ENCODE results near the gene DIPK1A. TPM values are rescaled to one million over a fixed set of nuclear protein-coding genes. Genes with fewer than 3 reads are reported as not detected.
"Not testable (repeated sequence)": the region's sequence is repeated elsewhere in the genome, so short reads cannot be mapped to it uniquely, and the experiment has no call there.

DIPK1A gene
- total RNA-seq, 1 donor from 2014 or later: 4.6 TPM

DNA sequence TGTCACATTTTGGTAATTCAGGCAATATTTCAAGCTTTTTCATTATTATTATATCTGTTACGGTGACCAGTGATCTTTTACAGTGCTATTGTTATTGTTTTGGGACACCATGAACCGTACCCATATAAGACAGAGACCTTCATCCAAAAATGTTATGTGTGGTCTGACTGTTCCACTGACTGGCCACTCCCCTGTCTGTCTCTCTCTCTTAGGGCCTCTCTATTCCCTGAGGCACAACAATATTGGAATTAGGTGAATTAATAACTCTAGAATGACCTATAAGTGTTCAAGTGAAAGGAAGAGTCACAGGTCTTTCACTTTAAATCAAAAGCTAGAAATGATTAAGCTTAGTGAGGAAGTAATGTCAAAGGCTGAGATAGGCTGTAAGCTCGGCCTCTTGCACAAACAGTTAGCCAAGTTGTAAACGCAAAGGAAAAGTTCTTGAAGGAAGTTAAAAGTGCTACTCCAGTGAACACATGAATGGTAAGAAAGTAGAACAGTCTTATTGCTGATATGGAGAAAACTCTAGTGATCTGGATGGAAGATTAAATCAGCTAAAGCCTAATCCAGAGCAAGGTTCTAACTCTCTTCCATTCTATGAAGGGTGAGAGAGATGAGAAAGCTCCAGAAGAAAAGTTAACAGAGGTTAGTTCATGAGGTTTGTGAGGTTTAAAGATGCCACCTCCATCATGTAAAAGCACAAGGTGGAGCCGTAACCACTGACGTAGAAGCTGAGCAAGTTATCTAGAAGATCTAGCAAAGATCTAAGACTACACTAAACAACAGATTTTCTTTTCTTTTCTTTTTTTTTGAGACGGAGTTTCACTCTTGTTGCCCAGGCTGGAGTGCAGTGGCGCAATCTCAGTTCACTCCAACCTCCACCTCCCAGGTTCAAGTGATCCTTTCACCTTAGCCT, 19.7 kb upstream of the DIPK1A start:
- peaks cover 10% of the 10 kb centered on the region for H3K4me1 ChIP-seq
- intact Hi-C loops (cut with DNase I): no loop called here
- H3K36me3 ChIP-seq: no peaks in the 10 kb centered on the region
- no peak overlapping the region for H3K4me3 ChIP-seq
- H3K27me3 ChIP-seq: no peaks in the 10 kb centered on the region
- ATAC-seq: peak; percentile 66
- peak overlapping the region; percentile 63 for H3K27ac ChIP-seq
- H3K9me3 ChIP-seq: no peaks in the 10 kb centered on the region
- TF ChIP-seq, protein P1, sequence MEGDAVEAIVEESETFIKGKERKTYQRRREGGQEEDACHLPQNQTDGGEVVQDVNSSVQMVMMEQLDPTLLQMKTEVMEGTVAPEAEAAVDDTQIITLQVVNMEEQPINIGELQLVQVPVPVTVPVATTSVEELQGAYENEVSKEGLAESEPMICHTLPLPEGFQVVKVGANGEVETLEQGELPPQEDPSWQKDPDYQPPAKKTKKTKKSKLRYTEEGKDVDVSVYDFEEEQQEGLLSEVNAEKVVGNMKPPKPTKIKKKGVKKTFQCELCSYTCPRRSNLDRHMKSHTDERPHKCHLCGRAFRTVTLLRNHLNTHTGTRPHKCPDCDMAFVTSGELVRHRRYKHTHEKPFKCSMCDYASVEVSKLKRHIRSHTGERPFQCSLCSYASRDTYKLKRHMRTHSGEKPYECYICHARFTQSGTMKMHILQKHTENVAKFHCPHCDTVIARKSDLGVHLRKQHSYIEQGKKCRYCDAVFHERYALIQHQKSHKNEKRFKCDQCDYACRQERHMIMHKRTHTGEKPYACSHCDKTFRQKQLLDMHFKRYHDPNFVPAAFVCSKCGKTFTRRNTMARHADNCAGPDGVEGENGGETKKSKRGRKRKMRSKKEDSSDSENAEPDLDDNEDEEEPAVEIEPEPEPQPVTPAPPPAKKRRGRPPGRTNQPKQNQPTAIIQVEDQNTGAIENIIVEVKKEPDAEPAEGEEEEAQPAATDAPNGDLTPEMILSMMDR (IDR thresholded peaks at IDR 0.05): no peak
- DNase-seq: no peak

DNA sequence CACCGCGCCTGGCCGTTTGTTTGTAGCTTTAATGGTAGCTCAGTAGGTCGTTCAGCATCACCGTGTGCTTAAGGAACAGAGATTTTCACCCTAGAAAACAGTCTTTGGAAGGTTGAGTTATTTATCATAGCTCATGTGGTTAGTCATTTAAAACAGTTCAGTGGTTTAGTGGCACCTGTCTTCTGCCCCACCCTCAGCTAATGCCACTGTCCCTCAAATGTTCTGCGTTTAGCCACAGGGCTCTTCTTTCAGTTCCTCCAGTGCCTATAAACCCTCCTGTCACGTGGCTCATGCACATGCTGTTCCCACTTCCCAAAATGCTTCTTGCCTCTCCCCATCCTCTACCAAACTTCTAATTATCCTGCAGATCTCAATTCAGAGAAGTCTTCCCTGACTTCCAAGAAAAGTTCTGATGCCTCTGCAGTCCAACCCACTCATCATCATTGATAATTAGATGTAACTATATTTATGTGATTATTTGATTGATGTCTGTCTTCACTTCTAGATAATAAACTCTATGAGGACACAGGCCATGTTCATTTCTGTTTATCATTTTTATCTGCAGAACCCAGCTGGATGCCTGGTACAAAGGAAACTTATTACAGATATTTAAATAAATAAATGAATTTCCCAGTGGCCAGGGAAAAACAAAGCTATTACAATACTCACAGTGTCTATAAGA, 14.4 kb upstream of the DIPK1A start:
- ATAC-seq (peak; percentile 80), DNase-seq (no peak)
- Histone ChIP-seq H3K27ac (no peak overlapping the region), H3K4me3 (no peak overlapping the region), H3K9me3 (no peaks in the 10 kb centered on the region), H3K27me3 (no peaks in the 10 kb centered on the region), H3K4me1 (peaks cover 11% of the 10 kb centered on the region), H3K36me3 (no peaks in the 10 kb centered on the region)
- intact Hi-C loops (cut with DNase I): no loop called here
- TF ChIP-seq, protein P1 (IDR thresholded peaks at IDR 0.05): no peak

DNA sequence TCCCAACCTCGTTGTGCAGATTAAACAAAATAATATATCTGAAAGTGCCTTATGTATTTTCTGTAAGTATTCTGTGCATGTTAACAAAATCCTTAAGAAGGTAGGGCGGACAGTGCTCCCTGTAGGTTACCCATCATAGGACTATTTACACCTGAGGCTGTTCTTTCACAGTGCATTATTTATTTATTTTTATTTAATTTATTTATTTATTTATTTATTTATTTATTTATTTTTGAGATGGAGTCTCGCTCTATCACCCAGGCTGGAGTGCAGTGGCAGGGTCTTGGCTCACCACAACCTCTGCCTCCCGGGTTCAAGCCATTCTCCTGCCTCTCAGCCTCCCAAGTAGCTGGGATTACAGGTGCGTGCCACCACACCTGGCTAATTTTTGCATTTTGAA, 12.8 kb upstream of the DIPK1A start:
- H3K27ac ChIP-seq; H3K4me3 ChIP-seq; H3K36me3 ChIP-seq; DNase-seq; H3K4me1 ChIP-seq; intact Hi-C loops (cut with DNase I); H3K27me3 ChIP-seq; ATAC-seq; H3K9me3 ChIP-seq: not testable (repeated sequence)

DNA sequence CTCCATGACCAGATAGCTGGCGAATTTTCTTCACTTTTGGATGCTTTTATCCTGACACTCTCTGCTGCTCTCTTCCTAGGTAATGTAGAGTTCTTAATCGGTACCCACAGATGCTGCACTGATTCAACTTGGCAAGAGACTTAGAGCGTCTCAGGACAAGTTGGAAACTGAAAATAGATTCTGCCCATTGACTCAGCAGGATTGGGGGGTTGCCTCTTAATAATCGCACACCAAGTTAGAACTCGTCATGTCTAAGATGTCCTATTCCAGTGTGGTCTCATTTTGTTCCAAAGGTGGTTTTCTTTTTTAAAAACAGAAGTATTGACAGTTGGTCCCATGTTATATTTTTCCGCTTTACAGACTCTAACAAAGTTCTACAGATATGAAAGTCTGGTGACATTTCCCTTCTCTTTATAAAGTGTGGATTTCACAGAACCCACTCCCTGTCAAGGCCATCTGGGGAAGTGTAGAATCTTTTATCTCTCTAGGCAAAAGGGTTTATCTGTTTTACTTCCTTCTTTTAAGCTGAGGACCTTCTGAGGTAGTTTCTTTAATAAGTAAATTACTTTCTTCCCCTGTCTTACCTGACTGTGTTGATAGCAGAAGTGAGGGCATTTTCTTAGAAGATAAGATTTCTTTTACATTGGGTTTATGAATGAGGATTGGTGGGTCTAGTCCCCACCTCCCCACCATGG, 12.1 kb upstream of the DIPK1A start:
- Histone ChIP-seq H3K4me3 (no peak overlapping the region), H3K27ac (no peak overlapping the region), H3K36me3 (no peaks in the 10 kb centered on the region), H3K9me3 (no peaks in the 10 kb centered on the region), H3K27me3 (no peaks in the 10 kb centered on the region), H3K4me1 (peaks cover 8% of the 10 kb centered on the region)
- DNase-seq (no peak), ATAC-seq (no peak)
- TF ChIP-seq, protein P1 (IDR thresholded peaks at IDR 0.05): no peak
- intact Hi-C loops (cut with DNase I): no loop called here

DNA sequence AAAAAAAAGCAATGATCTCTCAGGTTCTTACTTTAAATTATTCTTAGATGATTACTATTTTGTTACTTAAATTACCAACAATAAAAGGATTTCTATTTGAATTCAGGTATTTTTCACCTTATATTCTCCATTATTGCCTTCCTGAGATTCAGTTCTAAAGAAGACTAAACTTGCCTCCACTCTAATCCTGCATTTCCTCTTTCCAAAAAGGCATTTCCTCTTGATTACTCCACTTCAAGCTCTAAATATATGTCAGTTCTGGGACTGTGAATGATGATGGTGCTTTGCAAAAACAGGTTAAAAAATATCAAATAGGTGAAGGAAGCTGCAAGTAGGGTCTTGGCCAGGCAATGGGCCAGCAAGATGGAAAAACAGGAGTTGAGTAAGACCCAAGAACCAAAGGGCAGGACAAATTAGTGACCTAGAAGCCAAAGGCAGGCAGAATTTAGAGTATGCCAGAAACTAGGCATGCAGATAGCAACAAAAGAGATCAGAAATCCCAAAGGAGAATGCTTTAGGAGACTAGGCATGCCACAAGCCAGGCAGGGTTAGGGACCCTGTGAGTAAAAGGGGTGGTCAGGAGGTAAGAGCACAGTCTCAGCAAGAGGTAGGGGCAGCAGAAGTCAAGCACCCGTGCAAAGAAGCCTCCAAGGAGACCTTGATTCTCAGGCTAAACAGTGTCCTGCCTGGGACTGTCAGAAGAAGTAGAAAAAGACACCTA, 11.3 kb upstream of the DIPK1A start:
- no peak for DNase-seq
- intact Hi-C loops (cut with DNase I): no loop called here
- H3K36me3 ChIP-seq: no peaks in the 10 kb centered on the region
- TF ChIP-seq, protein P1 (IDR thresholded peaks at IDR 0.05): no peak
- H3K4me1 ChIP-seq: peaks cover 8% of the 10 kb centered on the region
- H3K9me3 ChIP-seq: no peaks in the 10 kb centered on the region
- ATAC-seq: no peak
- H3K27me3 ChIP-seq: no peaks in the 10 kb centered on the region
- H3K27ac ChIP-seq: no peak overlapping the region
- no peak overlapping the region for H3K4me3 ChIP-seq

DNA sequence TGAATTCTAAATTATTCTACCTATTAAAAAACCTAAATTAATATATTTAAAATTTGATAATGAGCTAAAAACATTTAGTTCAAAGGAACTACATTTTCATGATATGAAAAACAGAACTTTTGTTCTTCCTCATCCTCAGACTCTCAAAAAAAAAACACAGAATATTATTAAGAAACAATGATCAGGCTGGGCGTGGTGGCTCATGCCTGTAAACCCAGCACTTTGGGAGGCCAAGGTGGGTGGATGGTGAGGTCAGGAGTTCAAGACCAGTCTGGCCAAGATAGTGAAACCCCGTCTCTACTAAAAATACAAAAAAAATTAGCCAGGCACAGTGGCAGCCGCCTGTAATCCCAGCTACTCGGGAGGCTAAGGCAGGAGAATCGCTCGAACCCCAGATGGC, 10.7 kb upstream of the DIPK1A start:
- ATAC-seq; H3K9me3 ChIP-seq; H3K4me1 ChIP-seq; H3K4me3 ChIP-seq; H3K27ac ChIP-seq; DNase-seq; H3K36me3 ChIP-seq; intact Hi-C loops (cut with DNase I); H3K27me3 ChIP-seq: not testable (repeated sequence)
